Endothelial cell of umbilical vein (primary cell): ENCODE results near the gene KDM4E. TPM values are rescaled to one million over a fixed set of nuclear protein-coding genes. Genes with fewer than 3 reads are reported as not detected.

Experiments
- BruUV-seq: library from RNA; stranded (reverse); fragments of 400-500 nt; replicated peaks from 2 replicates; lab custom pipeline; 2021; lab: Mats Ljungman, UMichigan
- CTCF ChIA-PET: fragments of 300-600, 350-600 bp; sonication (Branson Sonifier 250); formaldehyde crosslinking; loops from one replicate; lab custom pipeline; 2021; ENCODE audit warnings: antibody characterized with exemption, inconsistent platforms; lab: Charles Lee
- POLR2A ChIA-PET: fragments of 300-600, 350-600 bp; sonication (Branson Sonifier 250); formaldehyde crosslinking; loops from one replicate; lab custom pipeline; 2021; ENCODE audit warnings: antibody characterized with exemption, inconsistent platforms; lab: Charles Lee
- DNase-seq: peaks from one replicate; pipeline ENCODE4 v3.0.0-alpha.2; 2011; ENCODE audit warnings: low read depth, low spot score
- FAIRE-seq: peaks from 2 replicates; lab custom pipeline; 2011; peaks lifted over from hg19 to GRCh38; lab: Jason Lieb, UNC
- H2AFZ ChIP-seq: 2 replicates; pipeline ENCODE4 v1.6.0; 2012; ENCODE audit warnings: low read depth, low read length, control low read depth, inconsistent platforms
- H3K27ac ChIP-seq: 2 replicates; pipeline ENCODE4 v1.5.1; 2011; ENCODE audit warnings: low read depth, mild to moderate bottlenecking, control low read depth, low read length, moderate library complexity; ENCODE audit not compliant: insufficient read depth
- H3K27me3 ChIP-seq, 2 experiments: 2 replicates each; pipeline versions ENCODE4 v1.6.0 to v1.6.1; 2011; ENCODE audit warnings: low read length in 2 of 2, mixed read lengths in 1 of 2; ENCODE audit not compliant: control insufficient read depth in 2 of 2, insufficient read depth in 2 of 2
- H3K36me3 ChIP-seq, 2 experiments: 2 replicates in 1 of 2; 3 replicates in 1 of 2; pipeline ENCODE4 v1.5.1; 2011; ENCODE audit warnings: low read length in 2 of 2, mild to moderate bottlenecking in 1 of 2, moderate library complexity in 1 of 2; ENCODE audit not compliant: control insufficient read depth in 2 of 2, insufficient read depth in 2 of 2; ENCODE audit errors: extremely low read depth in 1 of 2
- H3K4me1 ChIP-seq: 3 replicates; pipeline ENCODE4 v1.5.1; 2011; ENCODE audit warnings: mild to moderate bottlenecking, low read length; ENCODE audit not compliant: control insufficient read depth, insufficient read depth; ENCODE audit errors: extremely low read depth
- H3K4me2 ChIP-seq: 2 replicates; pipeline ENCODE4 v1.6.1; 2011; ENCODE audit warnings: low read length, control low read depth, mixed read lengths; ENCODE audit not compliant: insufficient read depth
- H3K4me3 ChIP-seq, 3 experiments: fragments of 200-600 bp in 1 of 3; sonication (generic), shearing (Covaris generic) in 1 of 3; replicated peaks in 1 of 3; 2 replicates each; pipeline ENCODE4 v1.5.1; 2011 to 2016; ENCODE audit warnings: control low read depth in 3 of 3, low read length in 3 of 3, mild to moderate bottlenecking in 2 of 3, inconsistent platforms in 1 of 3, low read depth in 1 of 3, moderate library complexity in 1 of 3; ENCODE audit not compliant: insufficient read depth in 1 of 3
- H3K79me2 ChIP-seq: 2 replicates; pipeline ENCODE4 v1.6.0; 2012; ENCODE audit warnings: low read length, inconsistent platforms; ENCODE audit not compliant: control insufficient read depth, insufficient read depth
- H3K9ac ChIP-seq: replicated peaks from 2 replicates; pipeline ENCODE3; 2011; ENCODE audit warnings: low read length, control low read depth; ENCODE audit not compliant: insufficient read depth; ENCODE audit errors: extremely low read depth
- H3K9me1 ChIP-seq: replicated peaks from 3 replicates; pipeline ENCODE4 v1.6.0; 2011; ENCODE audit warnings: mild to moderate bottlenecking, low read length; ENCODE audit not compliant: control insufficient read depth, insufficient read depth; ENCODE audit errors: extremely low read depth
- H3K9me3 ChIP-seq: replicated peaks from 2 replicates; pipeline ENCODE4 v1.5.1; 2012; ENCODE audit warnings: low read length, inconsistent platforms; ENCODE audit not compliant: control insufficient read depth, insufficient read depth
- H4K20me1 ChIP-seq: replicated peaks from 2 replicates; pipeline ENCODE3; 2011; ENCODE audit warnings: mild to moderate bottlenecking, low read length; ENCODE audit not compliant: control insufficient read depth, insufficient read depth; ENCODE audit errors: extremely low read depth
- EZH2 ChIP-seq: IDR thresholded peaks from 2 replicates; pipeline ENCODE4 v1.6.1; 2012; ENCODE audit warnings: borderline replicate concordance, low read depth, mild to moderate bottlenecking, moderate library complexity, low read length, inconsistent platforms; ENCODE audit not compliant: severe bottlenecking
- FOS ChIP-seq: IDR thresholded peaks from 2 replicates; pipeline ENCODE4 v1.6.1; 2011; ENCODE audit warnings: mild to moderate bottlenecking, low read length, moderate library complexity, borderline replicate concordance; ENCODE audit not compliant: insufficient read depth
- GATA2 ChIP-seq: IDR thresholded peaks from 2 replicates; pipeline ENCODE4 v1.7.0; 2011; ENCODE audit warnings: low read depth, mild to moderate bottlenecking, moderate library complexity, mixed read lengths, low read length; ENCODE audit not compliant: insufficient read length, insufficient read depth
- JUN ChIP-seq: IDR thresholded peaks from 2 replicates; pipeline ENCODE4 v1.6.1; 2011; ENCODE audit warnings: borderline replicate concordance, low read depth; ENCODE audit not compliant: insufficient read length, insufficient read depth
- MYC ChIP-seq: IDR thresholded peaks from one replicate; pipeline ENCODE4 v1.6.1; 2011; ENCODE audit warnings: mild to moderate bottlenecking, low read depth, low read length
- POLR2A ChIP-seq: IDR thresholded peaks from 2 replicates; pipeline ENCODE4 v1.6.1; 2012; ENCODE audit warnings: low read depth, mild to moderate bottlenecking, control low read depth, low read length
- POLR2AphosphoS5 ChIP-seq: IDR thresholded peaks from 2 replicates; pipeline ENCODE4 v1.6.1; 2012; ENCODE audit warnings: low read depth, mild to moderate bottlenecking, control low read depth, low read length, moderate library complexity; ENCODE audit not compliant: insufficient read depth
- dilution Hi-C: fragments of 300-500 bp; cut with MboI; formaldehyde crosslinking; loops from one replicate; pipeline ENCODE4 v1.15.0; 2019; ENCODE audit warnings: low sequenced_read_pairs; ENCODE audit not compliant: extremely low pct_ligation_motif_present
- intact Hi-C: fragments of 100-400 bp; cut with micrococcal nuclease; formaldehyde crosslinking; loops from one replicate; pipeline ENCODE4 v1.10.0; 2022
- polyA plus RNA-seq, 4 experiments: library from polyadenylated mRNA; depleted of rRNA in 3 of 4; stranded (reverse) in 3 of 4; unstranded in 1 of 4; fragments of >200 nt; gene quantifications; 2 replicates each; pipeline versions ENCODE4 v1.2.1 to v1.2.3, GENCODE V29; 2011 to 2012; ENCODE audit warnings: missing spikeins in 1 of 4
- total RNA-seq: library from RNA; stranded (reverse); gene quantifications from 2 replicates; pipeline ENCODE4 v1.2.3, GENCODE V29; 2021
- TF ChIP-seq, protein P1 (sequence below), 2 donors: IDR thresholded peaks; 1 replicate in 1 of 2; 2 replicates in 1 of 2; pipeline ENCODE4 v1.5.1; 2011; ENCODE audit warnings: low read length in 2 of 2, mild to moderate bottlenecking in 2 of 2, moderate library complexity in 2 of 2, control low read depth in 1 of 2, inconsistent platforms in 1 of 2, low read depth in 1 of 2; ENCODE audit not compliant: insufficient read depth in 1 of 2; ENCODE audit errors: extremely low read depth in 1 of 2
- TF ChIP-seq, protein P2 (sequence below): IDR thresholded peaks from 2 replicates; pipeline ENCODE4 v1.6.1; 2011; ENCODE audit not compliant: insufficient read depth, insufficient read length

KDM4E gene
- total and polyA plus RNA-seq, 2 donors (not counting 3 experiments of a cell fraction or from before 2014, with no cell fraction given) = not detected

- intact Hi-C loops = no loop called here
- BruUV-seq = no TSS peak
- no peaks in the 10 kb centered on the region for H3K79me2 ChIP-seq
- no peaks in the 10 kb centered on the region for H3K4me1 ChIP-seq
- no peaks in the 10 kb centered on the region for H3K36me3 ChIP-seq
- FAIRE-seq = no peak
- H3K9me1 ChIP-seq = no peaks in the 10 kb centered on the region
- TF ChIP-seq GATA2 (no peak), FOS (no peak), POLR2AphosphoS5 (no peak), POLR2A (no peak)
- ChIA-PET POLR2A (no interaction called here), CTCF (no interaction called here)
- DNase-seq = no peak
- no peaks in the 10 kb centered on the region for H4K20me1 ChIP-seq
- H3K4me3 ChIP-seq = no peak overlapping the region
- H2AFZ ChIP-seq = no peak overlapping the region
- dilution Hi-C loops = no loop called here
- H3K9ac ChIP-seq = no peak overlapping the region
- H3K9me3 ChIP-seq = no peaks in the 10 kb centered on the region
- H3K27ac ChIP-seq = no peak overlapping the region
- H3K27me3 ChIP-seq = no peaks in the 10 kb centered on the region
- H3K4me2 ChIP-seq = no peak overlapping the region
Observed at GRCh38 chr11:94997437-94997836, 27.6 kb upstream of the KDM4E start.

DNA sequence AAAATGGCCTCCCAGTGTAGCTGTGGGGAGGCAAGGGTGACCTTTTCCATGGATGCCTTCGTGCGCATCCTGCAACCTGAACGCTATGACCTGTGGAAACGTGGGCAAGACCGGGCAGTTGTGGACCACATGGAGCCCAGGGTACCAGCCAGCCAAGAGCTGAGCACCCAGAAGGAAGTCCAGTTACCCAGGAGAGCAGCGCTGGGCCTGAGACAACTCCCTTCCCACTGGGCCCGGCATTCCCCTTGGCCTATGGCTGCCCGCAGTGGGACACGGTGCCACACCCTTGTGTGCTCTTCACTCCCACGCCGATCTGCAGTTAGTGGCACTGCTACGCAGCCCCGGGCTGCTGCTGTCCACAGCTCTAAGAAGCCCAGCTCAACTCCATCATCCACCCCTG is 26.8 kb upstream of the KDM4E start:
- Histone ChIP-seq H3K9me3 (no peaks in the 10 kb centered on the region), H3K4me1 (no peaks in the 10 kb centered on the region), H3K9me1 (no peaks in the 10 kb centered on the region), H3K27me3 (no peaks in the 10 kb centered on the region), H3K4me3 (no peak overlapping the region), H2AFZ (no peak overlapping the region), H3K9ac (no peak overlapping the region), H3K36me3 (no peaks in the 10 kb centered on the region), H3K4me2 (no peak overlapping the region), H4K20me1 (no peaks in the 10 kb centered on the region), H3K27ac (no peak overlapping the region), H3K79me2 (no peaks in the 10 kb centered on the region)
- dilution Hi-C loops (no loop called here), intact Hi-C loops (no loop called here)
- ChIA-PET POLR2A (no interaction called here), CTCF (no interaction called here)
- TF ChIP-seq MYC (no peak), POLR2AphosphoS5 (no peak), EZH2 (no peak), GATA2 (no peak), FOS (no peak), JUN (no peak), POLR2A (no peak)
- TF ChIP-seq, protein P1, sequence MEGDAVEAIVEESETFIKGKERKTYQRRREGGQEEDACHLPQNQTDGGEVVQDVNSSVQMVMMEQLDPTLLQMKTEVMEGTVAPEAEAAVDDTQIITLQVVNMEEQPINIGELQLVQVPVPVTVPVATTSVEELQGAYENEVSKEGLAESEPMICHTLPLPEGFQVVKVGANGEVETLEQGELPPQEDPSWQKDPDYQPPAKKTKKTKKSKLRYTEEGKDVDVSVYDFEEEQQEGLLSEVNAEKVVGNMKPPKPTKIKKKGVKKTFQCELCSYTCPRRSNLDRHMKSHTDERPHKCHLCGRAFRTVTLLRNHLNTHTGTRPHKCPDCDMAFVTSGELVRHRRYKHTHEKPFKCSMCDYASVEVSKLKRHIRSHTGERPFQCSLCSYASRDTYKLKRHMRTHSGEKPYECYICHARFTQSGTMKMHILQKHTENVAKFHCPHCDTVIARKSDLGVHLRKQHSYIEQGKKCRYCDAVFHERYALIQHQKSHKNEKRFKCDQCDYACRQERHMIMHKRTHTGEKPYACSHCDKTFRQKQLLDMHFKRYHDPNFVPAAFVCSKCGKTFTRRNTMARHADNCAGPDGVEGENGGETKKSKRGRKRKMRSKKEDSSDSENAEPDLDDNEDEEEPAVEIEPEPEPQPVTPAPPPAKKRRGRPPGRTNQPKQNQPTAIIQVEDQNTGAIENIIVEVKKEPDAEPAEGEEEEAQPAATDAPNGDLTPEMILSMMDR (IDR thresholded peaks at IDR 0.05; ENCODE audit: extremely low read depth in 1 of 2, insufficient read depth in 1 of 2, low read depth in 1 of 2, low read length in 2 of 2) = no peak
- TF ChIP-seq, protein P2, sequence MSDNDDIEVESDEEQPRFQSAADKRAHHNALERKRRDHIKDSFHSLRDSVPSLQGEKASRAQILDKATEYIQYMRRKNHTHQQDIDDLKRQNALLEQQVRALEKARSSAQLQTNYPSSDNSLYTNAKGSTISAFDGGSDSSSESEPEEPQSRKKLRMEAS = no peak
- no TSS peak for BruUV-seq
- FAIRE-seq = no peak
- no peak for DNase-seq
